Prostate gland (tissue), 2 donors: ENCODE results near the gene DGKI. TPM values are rescaled to one million over a fixed set of nuclear protein-coding genes. Genes with fewer than 3 reads are reported as not detected.

Experiments used
- DNase-seq: peaks from one replicate; pipeline ENCODE4 v3.0.0-alpha.2; 2019; ENCODE audit warnings: low spot score
- H3K27ac ChIP-seq, 2 donors: fragments of 200-600 bp; sonication (generic); 2 replicates each; pipeline ENCODE4 v1.5.1; 2017 to 2019
- H3K27me3 ChIP-seq: fragments of 200-600 bp; sonication (generic); replicated peaks from 2 replicates; pipeline ENCODE4 v1.5.1; 2019; ENCODE audit not compliant: insufficient read depth
- H3K36me3 ChIP-seq, 2 donors: fragments of 200-600 bp; sonication (generic); 1 replicate in 1 of 2; 2 replicates in 1 of 2; pipeline versions ENCODE4 v1.5.1 to v1.8.1; 2017 to 2019
- H3K4me1 ChIP-seq: fragments of 200-600 bp; sonication (generic); replicated peaks from 2 replicates; pipeline ENCODE4 v1.5.1; 2019
- H3K4me3 ChIP-seq, 2 donors: fragments of 200-600 bp; sonication (generic); 2 replicates each; pipeline ENCODE4 v1.5.1; 2017 to 2019
- H3K9me3 ChIP-seq: fragments of 200-600 bp; sonication (generic); 2 replicates; pipeline ENCODE4 v1.5.1; 2017
- POLR2A ChIP-seq: fragments of 450-650 bp; IDR thresholded peaks from one replicate; pipeline ENCODE4 v1.6.1; 2016; ENCODE audit warnings: antibody characterized with exemption, mild to moderate bottlenecking
- POLR2AphosphoS5 ChIP-seq: sonication (generic); formaldehyde crosslinking; IDR thresholded peaks from one replicate; pipeline ENCODE4 v1.6.1; 2017; ENCODE audit warnings: antibody characterized with exemption
- WGBS: methylation state at CpG from one replicate; pipeline ENCODE4 v1.1.5; 2018; 5-methylcytosine and 5-hydroxymethylcytosine counted together
- intact Hi-C: fragments of 100-400 bp; cut with DNase I; formaldehyde crosslinking; loops from one replicate; pipeline ENCODE4 v1.14.2; 2022
- total RNA-seq, 2 donors: library from RNA; depleted of rRNA; stranded (reverse); fragments of >200 nt; gene quantifications; one replicate each; pipeline ENCODE4 v1.1.0, GENCODE V29; 2016
- TF ChIP-seq, protein P1 (sequence below), 4 experiments: fragments of 200-600 bp in 2 of 4; fragments of 450-650 bp in 2 of 4; sonication (generic) in 2 of 4; IDR thresholded peaks; 1 replicate in 3 of 4; 2 replicates in 1 of 4; pipeline ENCODE4 v1.5.1; 2016 to 2019; ENCODE audit warnings: antibody characterized with exemption in 4 of 4, mild to moderate bottlenecking in 2 of 4, moderate library complexity in 2 of 4

The DGKI gene
- total RNA-seq, 2 donors from 2014 or later = 0.32 to 1.5 TPM

DNA sequence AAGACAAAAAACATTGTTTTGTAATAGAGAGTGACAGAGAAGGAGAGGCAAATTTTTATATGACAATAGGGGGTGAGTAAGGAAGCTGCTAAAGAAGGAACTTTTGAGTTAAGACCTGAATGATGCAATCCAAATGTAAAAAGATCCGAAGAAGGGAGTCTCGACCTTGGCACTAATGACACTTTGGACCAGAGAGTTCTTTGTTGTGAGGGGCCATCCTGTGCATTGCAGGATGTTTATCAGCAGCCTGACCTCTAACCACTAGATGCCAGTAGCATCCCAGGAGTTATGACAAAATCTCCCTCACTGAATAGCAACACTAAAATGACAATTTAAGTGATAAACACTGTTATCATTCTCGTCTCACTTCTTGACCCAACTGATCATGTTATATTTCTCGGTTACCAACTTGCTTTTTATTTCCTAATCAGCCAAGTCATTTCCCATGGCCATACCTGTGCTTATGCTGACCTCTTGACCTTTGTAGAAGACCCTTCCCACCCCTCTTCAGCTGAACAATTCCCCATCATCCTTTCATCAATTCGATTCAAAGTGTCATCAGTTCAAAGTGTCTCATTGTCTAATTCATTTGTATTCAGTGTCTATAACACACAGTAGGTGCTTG is 30.0 kb downstream of the DGKI start:
- DNase-seq = no peak
- no peak overlapping the region for H3K27ac ChIP-seq
- intact Hi-C loops = no loop called here
- no peaks in the 10 kb centered on the region for H3K27me3 ChIP-seq
- H3K9me3 ChIP-seq = no peaks in the 10 kb centered on the region
- no peak overlapping the region for H3K4me3 ChIP-seq
- WGBS = 67% methylated on average over 5 of the region's 5 CpGs
- H3K36me3 ChIP-seq = no peaks in the 10 kb centered on the region
- H3K4me1 ChIP-seq = no peaks in the 10 kb centered on the region
- TF ChIP-seq, protein P1, sequence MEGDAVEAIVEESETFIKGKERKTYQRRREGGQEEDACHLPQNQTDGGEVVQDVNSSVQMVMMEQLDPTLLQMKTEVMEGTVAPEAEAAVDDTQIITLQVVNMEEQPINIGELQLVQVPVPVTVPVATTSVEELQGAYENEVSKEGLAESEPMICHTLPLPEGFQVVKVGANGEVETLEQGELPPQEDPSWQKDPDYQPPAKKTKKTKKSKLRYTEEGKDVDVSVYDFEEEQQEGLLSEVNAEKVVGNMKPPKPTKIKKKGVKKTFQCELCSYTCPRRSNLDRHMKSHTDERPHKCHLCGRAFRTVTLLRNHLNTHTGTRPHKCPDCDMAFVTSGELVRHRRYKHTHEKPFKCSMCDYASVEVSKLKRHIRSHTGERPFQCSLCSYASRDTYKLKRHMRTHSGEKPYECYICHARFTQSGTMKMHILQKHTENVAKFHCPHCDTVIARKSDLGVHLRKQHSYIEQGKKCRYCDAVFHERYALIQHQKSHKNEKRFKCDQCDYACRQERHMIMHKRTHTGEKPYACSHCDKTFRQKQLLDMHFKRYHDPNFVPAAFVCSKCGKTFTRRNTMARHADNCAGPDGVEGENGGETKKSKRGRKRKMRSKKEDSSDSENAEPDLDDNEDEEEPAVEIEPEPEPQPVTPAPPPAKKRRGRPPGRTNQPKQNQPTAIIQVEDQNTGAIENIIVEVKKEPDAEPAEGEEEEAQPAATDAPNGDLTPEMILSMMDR (IDR thresholded peaks at IDR 0.05) = no peak
- TF ChIP-seq POLR2A (no peak), POLR2AphosphoS5 (no peak)

DNA sequence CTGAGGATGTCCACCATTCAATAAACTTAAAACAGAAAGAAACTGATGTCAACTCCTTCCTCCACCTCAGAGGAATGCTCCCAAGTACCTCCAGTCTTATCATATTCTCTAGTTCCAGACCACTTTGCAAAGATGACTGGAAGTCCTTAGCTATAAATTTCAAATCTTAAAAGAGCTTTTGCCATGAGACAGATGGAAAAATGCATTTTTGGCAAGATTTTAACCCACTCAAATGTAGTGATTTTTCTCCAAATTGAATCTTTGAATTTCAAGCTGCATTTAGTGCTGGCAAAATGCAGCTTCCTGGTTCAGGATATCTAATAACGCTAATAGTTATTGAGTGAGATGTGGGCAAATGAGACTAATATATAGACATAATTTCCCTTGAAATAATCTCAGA is 33.2 kb downstream of the DGKI start:
- Histone ChIP-seq H3K36me3 (no peaks in the 10 kb centered on the region), H3K27ac (no peak overlapping the region), H3K4me3 (no peak overlapping the region), H3K4me1 (no peaks in the 10 kb centered on the region), H3K9me3 (no peaks in the 10 kb centered on the region), H3K27me3 (no peaks in the 10 kb centered on the region)
- no peak for DNase-seq
- WGBS = 92% methylated on average over 1 of the region's 1 CpG
- intact Hi-C loops = no loop called here
- TF ChIP-seq POLR2AphosphoS5 (no peak), POLR2A (no peak)
- TF ChIP-seq, protein P1 (IDR thresholded peaks at IDR 0.05) = no peak

- H3K4me3 ChIP-seq = no peak overlapping the region
- no peak for TF ChIP-seq POLR2A
- no peak for TF ChIP-seq POLR2AphosphoS5
- TF ChIP-seq, protein P1 (IDR thresholded peaks at IDR 0.05) = no peak
- H3K27me3 ChIP-seq = no peaks in the 10 kb centered on the region
- WGBS = 73% methylated on average over 2 of the region's 2 CpGs
- DNase-seq = no peak
- no peaks in the 10 kb centered on the region for H3K36me3 ChIP-seq
- no peaks in the 10 kb centered on the region for H3K9me3 ChIP-seq
- H3K27ac ChIP-seq = no peak overlapping the region
- intact Hi-C loops = no loop called here
- no peaks in the 10 kb centered on the region for H3K4me1 ChIP-seq
Measured at GRCh38 chr7:137810248-137810647, 36.5 kb downstream of the DGKI start.

DNA sequence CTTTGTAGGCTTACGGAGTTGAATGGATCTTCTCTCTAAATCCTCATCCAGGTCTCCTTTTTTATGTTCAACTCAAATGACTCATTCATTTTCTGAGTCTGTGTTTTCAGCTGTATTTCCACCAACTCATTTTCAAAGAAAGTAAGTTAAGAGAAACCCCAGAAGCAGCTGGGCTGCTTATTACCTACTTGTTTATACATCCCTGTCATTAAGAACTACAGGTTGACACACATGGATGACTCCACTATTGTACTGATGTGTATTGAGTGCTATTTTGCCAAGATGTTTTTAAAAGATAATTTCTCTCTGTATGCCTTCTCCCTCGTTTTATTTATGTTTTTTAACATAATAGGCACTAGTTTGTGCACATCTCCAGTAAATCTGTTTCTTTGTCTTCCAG is 41.9 kb downstream of the DGKI start:
- no peaks in the 10 kb centered on the region for H3K9me3 ChIP-seq
- intact Hi-C loops = no loop called here
- H3K27me3 ChIP-seq = no peaks in the 10 kb centered on the region
- no peaks in the 10 kb centered on the region for H3K4me1 ChIP-seq
- no peak overlapping the region for H3K4me3 ChIP-seq
- H3K36me3 ChIP-seq = no peaks in the 10 kb centered on the region
- no peak for DNase-seq
- WGBS = 44% methylated on average over 2 of the region's 2 CpGs
- H3K27ac ChIP-seq = no peak overlapping the region
- TF ChIP-seq, protein P1 (IDR thresholded peaks at IDR 0.05) = no peak
- TF ChIP-seq POLR2A = no peak

DNA sequence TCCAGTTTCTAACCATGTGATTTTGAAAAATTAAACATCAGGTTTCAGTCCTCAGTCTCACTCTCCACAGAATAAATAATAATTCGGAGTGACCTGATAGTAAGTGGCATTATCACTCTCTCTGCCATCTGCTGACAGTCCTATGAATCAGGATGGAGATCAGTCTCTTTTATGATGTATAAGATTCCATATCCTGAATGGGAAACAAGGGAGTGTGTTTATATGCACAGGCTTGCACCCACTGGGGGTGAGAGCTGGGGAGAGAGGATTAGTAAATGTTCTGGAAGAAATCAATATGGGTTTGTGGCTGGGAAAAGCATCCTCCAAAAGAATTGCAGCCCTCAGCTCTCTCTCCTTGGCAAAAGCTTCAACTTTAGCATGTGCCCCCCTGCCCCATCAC is 45.3 kb downstream of the DGKI start:
- H3K4me3 ChIP-seq = no peak overlapping the region
- H3K9me3 ChIP-seq = no peaks in the 10 kb centered on the region
- no peak for DNase-seq
- TF ChIP-seq POLR2A (no peak), POLR2AphosphoS5 (no peak)
- TF ChIP-seq, protein P1 (IDR thresholded peaks at IDR 0.05) = no peak
- H3K36me3 ChIP-seq = no peaks in the 10 kb centered on the region
- WGBS = 70% methylated on average over 1 of the region's 1 CpG
- H3K27ac ChIP-seq = no peak overlapping the region
- no peaks in the 10 kb centered on the region for H3K27me3 ChIP-seq
- H3K4me1 ChIP-seq = no peaks in the 10 kb centered on the region
- intact Hi-C loops = no loop called here
